B cell (primary cell): ENCODE results near the gene PCSK6.

Experiments used
- CTCF ChIP-seq: fragments of 200-600 bp; IDR thresholded peaks from one replicate; pipeline ENCODE4 v1.8.0; 2022; ENCODE audit warnings: antibody characterized with exemption, mild to moderate bottlenecking
- EZH2 ChIP-seq: IDR thresholded peaks from 2 replicates; pipeline ENCODE4 v1.6.1; 2012; ENCODE audit warnings: borderline replicate concordance, low read depth, mild to moderate bottlenecking, moderate library complexity, low read length; ENCODE audit not compliant: insufficient read depth, poor library complexity, severe bottlenecking

- TF ChIP-seq CTCF: no peak
- no peak for TF ChIP-seq EZH2
These were observed 43.4 kb upstream of the PCSK6 start for GRCh38 chr15:101532865-101533264.
